Fibroblast of lung (primary cell): ENCODE results near the gene PRKCD. TPM values are rescaled to one million over a fixed set of nuclear protein-coding genes. Genes with fewer than 3 reads are reported as not detected.

ENCODE experiments used
- DNase-seq, 2 donors: peaks; one replicate each; pipeline versions ENCODE4 v3.0.0 to v3.0.0-alpha.2; 2010; ENCODE audit warnings: low read depth in 2 of 2
- H2AFZ ChIP-seq: 2 replicates; pipeline ENCODE4 v1.5.1; 2012; ENCODE audit warnings: low read length, control low read depth, inconsistent platforms
- H3K27ac ChIP-seq: 2 replicates; pipeline ENCODE4 v1.5.1; 2011; ENCODE audit warnings: low read length, control low read depth; ENCODE audit not compliant: insufficient read depth
- H3K27me3 ChIP-seq: 2 replicates; pipeline ENCODE4 v1.5.1; 2011; ENCODE audit warnings: mild to moderate bottlenecking, low read length; ENCODE audit not compliant: control insufficient read depth, insufficient read depth
- H3K36me3 ChIP-seq: 2 replicates; pipeline ENCODE4 v1.5.1; 2011; ENCODE audit warnings: low read length; ENCODE audit not compliant: control insufficient read depth, insufficient read depth
- H3K4me1 ChIP-seq: 2 replicates; pipeline ENCODE4 v1.5.1; 2011; ENCODE audit warnings: low read length; ENCODE audit not compliant: control insufficient read depth, insufficient read depth; ENCODE audit errors: extremely low read depth
- H3K4me2 ChIP-seq: 2 replicates; pipeline ENCODE4 v1.5.1; 2011; ENCODE audit warnings: low read length, control low read depth; ENCODE audit not compliant: insufficient read depth; ENCODE audit errors: extremely low read depth
- H3K4me3 ChIP-seq, 4 experiments: fragments of 200-600 bp in 1 of 4; sonication (generic) in 1 of 4; replicated peaks in 1 of 4; 2 replicates each; pipeline ENCODE4 v1.5.1; 2011 to 2016; ENCODE audit warnings: low read length in 4 of 4, low read depth in 3 of 4, mild to moderate bottlenecking in 3 of 4, control low read depth in 2 of 4, inconsistent platforms in 1 of 4, mixed read lengths in 1 of 4; ENCODE audit not compliant: insufficient read depth in 1 of 4; ENCODE audit errors: control extremely low read depth in 1 of 4
- H3K79me2 ChIP-seq: 2 replicates; pipeline ENCODE4 v1.5.1; 2012; ENCODE audit warnings: mild to moderate bottlenecking, low read length, inconsistent platforms; ENCODE audit not compliant: control insufficient read depth, insufficient read depth
- H3K9ac ChIP-seq: 2 replicates; pipeline ENCODE4 v1.5.1; 2011; ENCODE audit warnings: mild to moderate bottlenecking, low read length, control low read depth; ENCODE audit not compliant: insufficient read depth
- H3K9me3 ChIP-seq: 2 replicates; pipeline ENCODE4 v1.5.1; 2012; ENCODE audit warnings: low read depth, low read length; ENCODE audit not compliant: control insufficient read depth, insufficient read depth
- H4K20me1 ChIP-seq: 2 replicates; pipeline ENCODE4 v1.5.1; 2011; ENCODE audit warnings: low read length; ENCODE audit not compliant: control insufficient read depth, insufficient read depth; ENCODE audit errors: extremely low read depth
- EZH2 ChIP-seq: IDR thresholded peaks from 2 replicates; pipeline ENCODE4 v1.5.1; 2012; ENCODE audit warnings: low read length, control low read depth, mild to moderate bottlenecking; ENCODE audit errors: missing control alignments
- polyA plus RNA-seq, 2 donors: library from polyadenylated mRNA; depleted of rRNA in 1 of 2; stranded (reverse) in 1 of 2; unstranded in 1 of 2; fragments of >200 nt; gene quantifications; 2 replicates each; pipeline ENCODE4 v1.2.1, GENCODE V29; 2011 to 2012; ENCODE audit warnings: missing spikeins in 1 of 2
- total RNA-seq: library from RNA; depleted of rRNA; stranded (reverse); fragments of >200 nt; gene quantifications from 2 replicates; pipeline ENCODE4 v1.2.1, GENCODE V29; 2014
- TF ChIP-seq, protein P1 (sequence below), 2 donors: IDR thresholded peaks in 1 of 2; conservative IDR thresholded peaks in 1 of 2; 1 replicate in 1 of 2; 2 replicates in 1 of 2; pipeline ENCODE4 v1.5.1; 2011 to 2012; ENCODE audit warnings: low read length in 2 of 2, control low read depth in 1 of 2, inconsistent platforms in 1 of 2, low read depth in 1 of 2, mild to moderate bottlenecking in 1 of 2

The PRKCD gene
- total and polyA plus RNA-seq, 2 donors (not counting 1 experiment from before 2014, with no cell fraction given), result 3.8 to 21.2 TPM

GRCh38 chr3:53140847-53141845, 19.9 kb upstream of the PRKCD start:
- H3K9ac ChIP-seq, result no peak overlapping the region
- no peaks in the 10 kb centered on the region for H3K36me3 ChIP-seq
- no peak overlapping the region for H3K4me3 ChIP-seq
- peak overlapping the region; percentile 75 for H2AFZ ChIP-seq
- no peak overlapping the region for H3K4me2 ChIP-seq
- H3K9me3 ChIP-seq, result no peaks in the 10 kb centered on the region
- DNase-seq, result peak; percentile 38 to 44
- TF ChIP-seq, protein P1, sequence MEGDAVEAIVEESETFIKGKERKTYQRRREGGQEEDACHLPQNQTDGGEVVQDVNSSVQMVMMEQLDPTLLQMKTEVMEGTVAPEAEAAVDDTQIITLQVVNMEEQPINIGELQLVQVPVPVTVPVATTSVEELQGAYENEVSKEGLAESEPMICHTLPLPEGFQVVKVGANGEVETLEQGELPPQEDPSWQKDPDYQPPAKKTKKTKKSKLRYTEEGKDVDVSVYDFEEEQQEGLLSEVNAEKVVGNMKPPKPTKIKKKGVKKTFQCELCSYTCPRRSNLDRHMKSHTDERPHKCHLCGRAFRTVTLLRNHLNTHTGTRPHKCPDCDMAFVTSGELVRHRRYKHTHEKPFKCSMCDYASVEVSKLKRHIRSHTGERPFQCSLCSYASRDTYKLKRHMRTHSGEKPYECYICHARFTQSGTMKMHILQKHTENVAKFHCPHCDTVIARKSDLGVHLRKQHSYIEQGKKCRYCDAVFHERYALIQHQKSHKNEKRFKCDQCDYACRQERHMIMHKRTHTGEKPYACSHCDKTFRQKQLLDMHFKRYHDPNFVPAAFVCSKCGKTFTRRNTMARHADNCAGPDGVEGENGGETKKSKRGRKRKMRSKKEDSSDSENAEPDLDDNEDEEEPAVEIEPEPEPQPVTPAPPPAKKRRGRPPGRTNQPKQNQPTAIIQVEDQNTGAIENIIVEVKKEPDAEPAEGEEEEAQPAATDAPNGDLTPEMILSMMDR (conservative IDR thresholded peaks at IDR 0.05 in 1 of 2, IDR thresholded peaks at IDR 0.05 in 1 of 2; ENCODE audit: low read depth in 1 of 2, low read length in 2 of 2), result no peak
- no peak for TF ChIP-seq EZH2
- H3K4me1 ChIP-seq, result peaks cover 7% of the 10 kb centered on the region
- no peaks in the 10 kb centered on the region for H3K27me3 ChIP-seq
- peak overlapping the region; percentile 13 for H3K27ac ChIP-seq
- H3K79me2 ChIP-seq, result no peaks in the 10 kb centered on the region
- no peaks in the 10 kb centered on the region for H4K20me1 ChIP-seq

DNA sequence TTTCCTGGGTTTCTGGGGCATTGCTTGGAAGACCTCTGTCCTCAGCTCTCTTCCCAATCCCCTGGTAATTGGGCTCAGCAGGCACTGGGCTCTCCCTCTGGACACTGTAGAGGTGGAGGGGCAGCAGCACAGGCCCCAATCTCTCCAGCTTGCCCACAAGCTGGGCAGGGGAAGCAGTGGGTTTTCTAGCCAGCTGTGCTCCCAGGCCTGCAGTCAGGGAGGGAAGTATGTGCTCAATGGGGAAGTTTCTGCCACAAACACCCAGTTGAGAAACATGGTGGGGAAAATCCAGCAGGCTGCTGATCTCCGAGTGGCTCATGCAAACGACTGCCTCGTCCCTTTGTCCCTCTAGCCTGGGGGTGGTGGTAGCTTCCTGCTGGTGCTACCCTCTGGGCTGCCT, 18.0 kb upstream of the PRKCD start:
- no peak overlapping the region for H3K4me2 ChIP-seq
- no peaks in the 10 kb centered on the region for H3K27me3 ChIP-seq
- no peak overlapping the region for H2AFZ ChIP-seq
- peaks cover 7% of the 10 kb centered on the region for H3K4me1 ChIP-seq
- no peaks in the 10 kb centered on the region for H3K36me3 ChIP-seq
- no peaks in the 10 kb centered on the region for H3K9me3 ChIP-seq
- H3K79me2 ChIP-seq, result no peaks in the 10 kb centered on the region
- DNase-seq, result no peak
- TF ChIP-seq, protein P1 (conservative IDR thresholded peaks at IDR 0.05 in 1 of 2, IDR thresholded peaks at IDR 0.05 in 1 of 2; ENCODE audit: low read depth in 1 of 2, low read length in 2 of 2), result no peak
- TF ChIP-seq EZH2, result no peak
- no peaks in the 10 kb centered on the region for H4K20me1 ChIP-seq
- H3K9ac ChIP-seq, result no peak overlapping the region
- no peak overlapping the region for H3K4me3 ChIP-seq
- H3K27ac ChIP-seq, result no peak overlapping the region

GRCh38 chr3:53144446-53144845, 16.6 kb upstream of the PRKCD start:
- Histone ChIP-seq H3K4me1 (peaks cover 7% of the 10 kb centered on the region), H3K4me3 (no peak overlapping the region), H3K79me2 (no peaks in the 10 kb centered on the region), H3K9ac (no peak overlapping the region), H4K20me1 (no peaks in the 10 kb centered on the region), H3K27ac (no peak overlapping the region), H2AFZ (no peak overlapping the region), H3K27me3 (no peaks in the 10 kb centered on the region), H3K4me2 (no peak overlapping the region), H3K36me3 (no peaks in the 10 kb centered on the region), H3K9me3 (no peaks in the 10 kb centered on the region)
- no peak for TF ChIP-seq EZH2
- TF ChIP-seq, protein P1 (conservative IDR thresholded peaks at IDR 0.05 in 1 of 2, IDR thresholded peaks at IDR 0.05 in 1 of 2; ENCODE audit: low read depth in 1 of 2, low read length in 2 of 2), result no peak
- DNase-seq, result no peak
